ENCODE data around the gene SPATS2.
"Not testable (repeated sequence)": the region's sequence is repeated elsewhere in the genome, so short reads cannot be mapped to it uniquely, and the experiment has no call there.

Gene SPATS2

DNA sequence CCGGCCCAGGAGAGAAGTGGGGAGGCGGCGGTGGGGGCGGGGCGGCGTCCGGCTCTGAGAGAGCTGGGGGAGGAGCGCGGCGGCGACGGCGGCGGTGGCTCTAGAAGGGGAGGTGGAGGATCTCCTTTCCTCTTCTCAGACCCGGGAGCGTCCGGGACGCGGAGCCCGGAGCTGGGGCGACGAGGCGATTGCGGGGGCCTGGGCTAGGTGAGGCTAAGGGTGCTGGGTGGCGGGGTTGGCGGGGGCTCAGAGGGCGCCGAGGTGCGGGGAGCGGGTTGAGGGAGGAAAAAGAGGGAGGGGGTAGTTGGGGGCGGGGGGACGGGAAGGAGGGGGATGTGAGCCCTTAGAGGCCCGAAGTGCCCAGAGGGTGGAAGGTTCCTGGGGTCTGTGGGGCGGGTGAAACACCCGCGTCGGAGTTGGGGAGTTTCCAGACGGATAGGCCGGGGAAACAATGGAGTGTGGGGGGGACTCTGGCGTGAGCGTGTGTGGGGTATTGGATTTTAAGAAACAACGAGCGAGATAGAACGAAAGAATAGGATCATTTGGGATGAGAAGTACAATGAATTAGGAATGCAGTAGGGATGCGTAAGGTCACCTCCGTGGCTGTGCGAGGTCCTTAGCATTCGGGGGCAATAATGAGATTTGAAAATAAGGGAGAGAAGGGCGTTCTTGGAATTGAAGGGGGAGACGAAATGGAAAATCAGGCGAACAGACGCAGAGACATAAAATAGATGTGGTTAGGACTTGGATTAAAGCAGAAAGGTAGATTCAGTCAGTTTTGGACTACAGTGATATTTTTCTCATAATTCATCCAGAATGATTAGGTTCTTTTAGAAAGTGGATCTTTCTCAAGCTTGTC lies at the start of gene SPATS2:
TSS of gene SPATS2 (plus strand) at position 82 of the 859 bp plus-strand sequence. CDS start 93,551 bp downstream, outside the sequence.
- peak; percentile 60 for DNase-seq

GRCh38 chr12:49320411-49321103 lies 46.7 kb upstream of the SPATS2 start:
- not testable (repeated sequence) for DNase-seq

DNA sequence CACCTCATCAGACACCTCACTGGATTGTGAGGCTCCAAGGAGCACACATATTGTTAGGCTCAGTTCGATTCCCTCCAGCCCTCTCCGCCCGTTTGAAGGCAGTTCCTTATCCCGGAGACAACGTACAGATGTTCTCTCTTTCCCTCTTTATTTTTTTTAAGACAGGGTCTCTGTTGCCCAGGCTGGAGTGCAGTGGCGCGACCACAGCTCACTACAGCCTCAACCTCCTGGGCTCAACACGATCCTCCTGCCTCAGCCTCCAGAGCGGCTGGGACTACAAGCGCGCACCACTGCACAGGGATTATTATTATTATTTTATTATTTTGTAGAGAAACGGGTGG lies 44.9 kb upstream of the SPATS2 start:
- peak; percentile 42 for DNase-seq

DNA sequence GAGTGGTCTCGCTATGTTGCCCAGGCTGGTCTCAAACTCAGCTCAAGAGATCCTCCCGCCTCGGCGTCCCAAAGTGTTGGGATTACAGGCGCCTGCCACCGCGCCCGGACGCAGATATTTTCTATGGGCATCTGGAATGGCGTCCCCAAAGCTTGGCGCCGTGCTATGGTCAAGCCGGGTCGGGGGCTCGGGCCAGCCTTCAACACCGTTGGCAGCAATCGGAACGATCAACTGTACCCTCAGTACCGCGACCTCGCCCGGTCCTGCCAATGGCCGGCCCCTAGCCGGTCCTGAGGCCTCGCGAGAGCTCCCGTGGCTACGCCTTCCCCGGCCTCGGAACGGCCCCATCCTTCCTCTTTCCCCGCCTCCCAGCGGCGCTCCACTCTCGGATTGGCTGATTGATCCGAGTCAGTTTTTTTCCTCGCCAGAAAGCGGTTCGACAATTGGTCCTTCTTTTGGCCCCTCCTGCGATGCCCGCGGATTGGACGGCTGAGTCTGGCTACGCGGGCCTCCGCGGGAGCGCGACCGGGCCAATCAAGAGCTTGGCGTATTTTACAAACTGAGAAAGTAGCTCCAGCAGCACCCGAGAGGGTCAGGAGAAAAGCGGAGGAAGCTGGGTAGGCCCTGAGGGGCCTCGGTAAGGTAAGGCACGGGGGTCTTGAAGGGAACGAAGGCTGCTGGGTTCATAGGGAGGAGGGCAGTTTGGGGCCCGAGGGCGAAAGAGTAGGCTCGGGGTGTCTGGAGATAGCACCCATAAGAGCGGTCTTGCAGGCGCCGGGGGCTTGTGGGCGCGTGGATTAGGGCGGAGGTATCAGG lies 44.3 kb upstream of the SPATS2 start, which contains the start of gene TROAP:
TSS of gene TROAP (plus strand) at position 548 of the 816 bp plus-strand sequence. CDS start 354 bp downstream, outside the sequence.
- DNase-seq: peak; percentile 99

GRCh38 chr12:49323524-49324097 lies 43.7 kb upstream of the SPATS2 start:
- DNase-seq: no peak

GRCh38 chr12:49325606-49326005 lies 41.7 kb upstream of the SPATS2 start:
- DNase-seq: no peak

DNA sequence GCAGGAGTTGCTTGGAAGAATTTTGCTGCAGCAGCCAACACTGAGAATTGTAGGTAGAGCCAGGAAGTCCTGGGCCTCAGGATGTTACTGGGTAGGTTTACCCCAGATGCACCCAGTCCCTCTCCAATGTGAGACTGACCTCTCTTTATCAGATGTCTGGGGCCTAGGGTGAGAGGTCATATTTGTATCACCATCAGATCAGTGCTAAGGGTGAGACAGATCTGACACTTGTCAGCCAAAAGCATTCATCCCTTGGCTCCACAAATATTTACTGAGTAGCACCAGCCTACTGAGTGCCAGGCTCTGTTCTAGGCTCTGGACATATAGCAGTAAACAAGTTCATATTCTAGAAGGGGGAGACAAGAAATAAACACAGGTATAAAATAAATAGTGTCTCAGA lies 39.9 kb upstream of the SPATS2 start:
- DNase-seq: no peak

- DNase-seq: no peak
Observed at GRCh38 chr12:49327887-49328286, 39.4 kb upstream of the SPATS2 start.

DNA sequence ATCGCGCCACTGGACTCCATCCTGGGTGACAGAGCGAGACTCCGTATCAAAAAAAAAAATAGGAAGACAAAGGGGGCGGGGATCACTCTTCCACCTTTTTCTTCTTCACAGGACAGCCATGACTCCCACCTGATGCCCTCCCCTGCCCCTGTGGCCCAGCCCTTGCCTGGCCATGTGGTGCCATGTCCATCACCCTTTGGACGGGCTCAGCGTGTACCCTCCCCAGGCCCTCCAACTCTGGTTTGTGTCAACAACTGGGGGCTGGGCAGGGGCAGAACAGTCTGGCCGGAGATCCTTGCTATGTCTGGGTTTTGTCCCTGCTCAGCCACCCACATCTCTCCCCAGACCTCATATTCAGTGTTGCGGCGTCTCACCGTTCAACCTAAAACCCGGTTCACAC lies 38.4 kb upstream of the SPATS2 start:
- DNase-seq: no peak

GRCh38 chr12:49330032-49330619 lies 37.1 kb upstream of the SPATS2 start:
- DNase-seq: no peak

DNA sequence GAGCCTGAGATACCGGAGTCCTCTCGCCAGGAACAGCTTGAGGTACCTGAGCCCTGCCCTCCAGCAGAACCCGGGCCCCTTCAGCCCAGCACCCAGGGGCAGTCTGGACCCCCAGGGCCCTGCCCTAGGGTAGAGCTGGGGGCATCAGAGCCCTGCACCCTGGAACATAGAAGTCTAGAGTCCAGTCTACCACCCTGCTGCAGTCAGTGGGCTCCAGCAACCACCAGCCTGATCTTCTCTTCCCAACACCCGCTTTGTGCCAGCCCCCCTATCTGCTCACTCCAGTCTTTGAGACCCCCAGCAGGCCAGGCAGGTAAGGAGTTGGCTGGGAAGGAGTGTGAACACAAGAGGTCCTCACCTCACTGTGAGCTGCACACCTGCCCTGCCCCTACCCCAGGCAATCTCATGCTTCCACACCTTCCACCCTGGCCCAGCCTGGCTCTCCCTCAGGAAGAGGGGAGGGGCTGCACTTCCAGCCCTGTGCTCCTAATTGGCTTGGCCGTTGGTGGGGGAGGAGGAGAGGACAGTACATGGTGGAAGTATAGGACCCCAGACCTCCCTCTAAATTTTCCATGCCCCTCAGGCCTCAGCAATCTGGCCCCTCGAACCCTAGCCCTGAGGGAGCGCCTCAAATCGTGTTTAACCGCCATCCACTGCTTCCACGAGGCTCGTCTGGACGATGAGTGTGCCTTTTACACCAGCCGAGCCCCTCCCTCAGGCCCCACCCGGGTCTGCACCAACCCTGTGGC lies 36.5 kb upstream of the SPATS2 start:
- DNase-seq: no peak

DNA sequence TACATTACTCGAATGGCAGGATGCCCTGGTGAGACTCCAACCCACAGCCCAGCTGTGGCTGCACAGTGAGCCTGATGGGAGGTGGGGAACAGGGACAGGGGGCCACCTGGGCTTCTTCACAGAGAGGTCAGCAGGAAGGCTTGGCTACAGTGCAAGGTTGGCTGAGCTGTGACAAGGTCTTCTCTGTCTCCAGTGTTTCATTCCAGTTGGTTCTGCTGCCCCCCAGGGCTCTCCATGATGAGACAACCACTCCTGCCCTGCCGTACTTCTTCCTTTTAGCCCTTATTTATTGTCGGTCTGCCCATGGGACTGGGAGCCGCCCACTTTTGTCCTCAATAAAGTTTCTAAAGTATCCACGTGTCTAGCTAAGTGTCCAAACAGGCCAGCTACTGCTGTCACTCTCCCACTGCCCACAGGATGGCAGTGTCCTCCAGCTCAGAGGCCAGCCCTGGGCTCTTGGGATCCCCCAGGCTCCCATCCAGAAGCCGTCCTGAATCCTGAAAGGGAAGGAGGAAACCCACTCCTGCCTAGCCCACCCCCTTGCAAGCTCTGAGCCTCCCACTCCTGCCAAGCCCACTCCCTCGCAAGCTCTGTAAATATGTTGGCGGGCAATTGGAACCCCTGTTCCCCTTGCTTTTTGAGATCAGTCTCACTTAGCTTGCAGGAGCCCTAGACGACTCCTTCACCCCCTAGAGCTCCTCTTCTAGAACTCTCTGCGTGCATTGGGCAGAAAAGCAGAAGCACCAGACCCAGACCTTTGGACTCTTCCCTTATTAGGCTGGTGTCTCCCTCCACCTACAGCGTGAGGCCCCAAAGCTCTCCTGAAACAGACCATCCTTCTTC lies 35.7 kb upstream of the SPATS2 start:
- peak; percentile 75 for DNase-seq

DNA sequence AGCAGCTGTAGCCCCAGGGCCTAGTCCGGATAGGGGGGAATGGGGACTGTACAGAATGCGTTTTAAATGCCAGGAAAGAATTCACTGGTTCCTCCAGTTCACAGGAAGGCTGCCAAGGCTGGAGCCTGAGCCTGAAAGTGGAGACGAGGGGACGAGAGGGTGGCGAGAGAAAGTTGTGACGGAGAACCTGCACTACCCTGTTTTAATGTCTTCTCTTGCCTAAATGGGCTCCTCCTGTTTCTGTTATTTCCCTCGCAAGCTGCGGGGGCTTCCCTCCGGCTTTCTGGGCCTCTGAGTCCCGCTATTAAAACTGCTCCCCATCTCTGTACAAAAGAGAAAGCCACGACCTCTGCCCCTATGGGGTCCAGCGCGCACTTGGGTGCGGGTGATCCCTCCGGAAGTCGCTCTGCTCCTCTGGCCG lies 34.8 kb upstream of the SPATS2 start:
- no peak for DNase-seq

DNA sequence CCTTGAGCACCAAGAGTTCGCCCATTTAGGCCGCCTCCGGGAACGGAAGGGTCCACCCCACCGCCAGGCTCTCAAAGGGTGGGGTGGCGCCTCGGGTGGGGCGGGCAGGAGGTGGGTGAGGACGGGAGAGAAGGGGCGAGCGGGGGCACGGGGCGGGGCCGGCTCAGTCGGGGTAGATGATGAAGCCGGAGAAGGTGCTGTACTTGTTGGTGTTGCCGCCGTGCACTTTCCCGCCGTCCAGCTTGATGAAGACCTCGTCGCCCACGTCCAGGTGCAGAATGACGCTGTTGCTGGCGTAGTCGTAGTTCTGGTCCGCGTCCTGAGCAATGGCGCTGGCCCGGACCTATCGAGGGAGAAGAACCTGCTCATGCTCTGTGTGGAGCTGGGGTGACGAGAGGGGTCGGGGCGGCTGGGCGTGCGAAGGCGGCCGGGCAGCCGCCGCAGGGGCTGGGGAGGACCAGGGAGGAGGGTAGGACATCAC lies 34.3 kb upstream of the SPATS2 start:
- DNase-seq: no peak

DNA sequence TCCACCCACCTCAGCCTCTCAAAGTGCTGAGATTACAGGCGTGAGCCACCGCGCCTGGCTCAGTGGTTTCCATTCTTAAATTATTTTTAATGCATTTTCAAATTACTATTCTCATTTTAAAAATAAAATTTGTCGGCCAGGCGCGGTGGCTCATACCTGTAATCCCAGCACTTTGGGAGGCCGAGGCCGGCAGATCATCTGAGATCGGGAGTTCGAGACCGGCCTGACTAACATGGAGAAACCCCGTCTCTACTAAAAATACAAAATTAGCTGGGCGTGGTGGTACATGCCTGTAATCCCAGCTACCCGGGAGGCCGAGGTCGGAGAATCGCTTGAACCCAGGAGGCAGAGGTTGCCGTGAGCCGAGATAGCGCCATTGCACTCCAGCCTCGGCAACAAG lies 33.5 kb upstream of the SPATS2 start:
- not testable (repeated sequence) for DNase-seq

- DNase-seq: no peak
Observed at GRCh38 chr12:49334226-49334625, 33.0 kb upstream of the SPATS2 start.

DNA sequence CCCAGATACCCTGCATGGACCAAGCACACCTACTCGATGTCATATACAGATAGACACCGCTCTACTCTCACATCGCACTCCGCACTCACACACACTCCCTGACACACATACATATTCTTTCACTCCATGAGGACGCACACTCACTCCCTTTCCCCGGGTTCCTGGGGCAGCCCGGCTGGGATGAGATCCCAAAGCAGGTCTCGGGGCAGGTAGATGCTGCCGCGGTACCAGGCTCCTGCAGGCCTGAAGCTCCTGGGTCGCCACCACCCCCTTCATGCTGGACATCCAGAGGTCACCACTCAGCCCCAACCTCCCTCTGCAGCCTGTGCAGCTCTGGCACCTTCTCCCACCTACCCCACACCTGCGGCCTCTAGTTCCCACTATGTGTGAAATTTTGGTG lies 32.6 kb upstream of the SPATS2 start:
- no peak for DNase-seq

DNA sequence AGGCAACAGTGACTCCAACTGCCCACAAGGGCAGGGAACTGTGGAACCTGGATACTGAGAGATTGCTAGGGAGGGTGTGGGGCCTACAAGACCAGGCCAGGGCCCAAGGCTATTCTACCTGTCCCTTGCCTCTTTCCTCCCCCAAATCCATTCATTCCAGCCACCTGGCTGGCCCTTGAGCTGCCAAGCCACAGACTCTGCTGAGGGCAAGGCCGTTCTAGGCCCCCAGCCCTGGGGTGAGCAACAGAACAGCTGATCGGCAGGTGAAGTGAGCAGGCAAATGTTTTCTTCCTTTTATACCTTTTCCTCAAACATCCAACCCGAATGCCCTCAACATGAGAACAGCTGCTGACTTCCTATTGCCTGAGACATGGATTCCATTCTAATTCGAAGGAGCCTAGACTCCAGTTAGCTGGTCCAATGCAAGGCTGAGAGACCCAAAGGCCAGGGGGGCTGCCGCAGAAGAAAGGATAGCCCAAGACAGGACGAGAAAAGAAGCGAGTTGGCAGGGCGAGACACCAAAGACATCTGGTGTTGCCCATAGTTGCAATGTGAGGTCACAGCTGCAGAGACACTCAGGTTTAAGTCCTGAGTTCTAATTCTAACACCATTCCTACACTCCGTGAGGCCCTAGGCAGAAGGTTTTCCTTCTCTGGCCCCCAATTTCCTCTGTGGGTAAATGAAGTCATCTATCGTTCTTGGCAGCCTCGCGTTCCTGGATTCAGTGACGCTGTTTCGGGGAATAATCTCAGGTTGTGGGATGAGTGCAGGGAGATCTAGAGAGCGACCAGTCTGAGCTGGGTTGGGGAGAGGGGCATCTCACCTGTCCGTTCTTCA lies 31.9 kb upstream of the SPATS2 start:
- DNase-seq: no peak

DNA sequence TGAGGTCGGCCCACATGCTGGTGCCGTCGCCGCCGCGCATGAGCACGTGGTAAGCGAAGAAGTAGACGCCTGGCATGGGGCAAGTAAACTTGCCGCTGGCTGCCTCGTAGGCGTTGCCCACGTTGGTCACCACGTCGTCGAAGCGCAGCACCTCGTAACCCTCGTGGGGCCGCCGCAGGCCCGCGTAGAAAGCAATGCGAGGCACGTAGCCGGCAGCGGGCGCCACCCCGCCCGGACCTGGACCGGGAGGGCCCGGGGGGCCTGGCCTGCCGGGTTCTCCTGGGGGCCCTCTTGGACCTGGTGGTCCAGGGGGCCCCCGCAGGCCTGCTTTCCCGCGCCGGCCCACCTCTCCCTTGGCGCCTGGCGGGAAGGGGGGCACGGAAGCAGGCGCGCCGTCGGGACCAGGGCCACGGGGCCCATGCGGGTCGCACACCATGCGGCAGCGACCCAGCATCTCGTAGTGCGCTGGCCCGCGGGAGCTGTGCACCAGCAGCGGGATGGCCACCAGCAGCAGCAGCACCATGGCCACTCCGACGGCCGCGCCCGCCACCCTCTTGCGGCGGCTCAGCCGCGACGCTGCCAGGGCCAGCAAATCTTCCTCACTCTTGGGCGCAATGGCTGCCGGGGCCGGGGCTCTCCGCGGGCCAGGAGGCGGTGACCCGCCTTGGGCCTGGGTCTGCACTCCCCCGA lies 31.2 kb upstream of the SPATS2 start:
- no peak for DNase-seq

All from OCI-M1 (cell line).